ENCODE data around the gene GRID1. TPM values are rescaled to one million over a fixed set of nuclear protein-coding genes. Genes with fewer than 3 reads are reported as not detected.

The GRID1 gene
- not detected in 2 replicates for total RNA-seq (2021)
- Bru-seq, nascent RNA: percentile 3 among the genes with signal in this experiment
- percentile 2 among the genes with signal in this experiment for BruChase-seq, experiment 1, labeled RNA remaining after a 2-hour chase
- percentile 2 among the genes with signal in this experiment for BruChase-seq, experiment 2, labeled RNA remaining after a 6-hour chase
- long read RNA-seq: 0 reads

- H3K4me1 ChIP-seq (replicated peaks; ENCODE audit: insufficient read depth): no peaks in the 10 kb centered on the region
- H3K27ac ChIP-seq: no peak within 1 kb of the TSS
- H3F3A ChIP-seq (ENCODE audit: insufficient read depth, low read depth): no peaks in the 10 kb centered on the region
- DNase-seq: no peak
- TF ChIP-seq EZH2 (IDR thresholded peaks at IDR 0.05; ENCODE audit: low read depth) (no peak), CTCF (conservative IDR thresholded peaks at IDR 0.05) (no peak)
- H3K4me3 ChIP-seq: no peak within 1 kb of the TSS
- H3K79me2 ChIP-seq (ENCODE audit: low read depth): no peaks in the 10 kb centered on the region
- H3K4me2 ChIP-seq: no peak within 1 kb of the TSS
- H3K9me2 ChIP-seq (ENCODE audit: insufficient read depth): no peaks in the 10 kb centered on the region
- no peak within 1 kb of the TSS for H2AFZ ChIP-seq
- intact Hi-C loops (cut with micrococcal nuclease; ENCODE audit: unreplicated experiment): no loop called here
- no peaks in the 10 kb centered on the region for H3K36me3 ChIP-seq (ENCODE audit: low read depth)
- H3K27me3 ChIP-seq (ENCODE audit: insufficient read depth, low read depth): no peaks in the 10 kb centered on the region
- ChIA-PET POLR2A (ENCODE audit: unreplicated experiment) (no interaction called here), CTCF (no interaction called here)
- no TSS peak for BruUV-seq (replicated peaks)
- no peaks in the 10 kb centered on the region for H4K20me1 ChIP-seq (ENCODE audit: insufficient read depth)
- H3K9me3 ChIP-seq (ENCODE audit: insufficient read depth, low read depth): no peaks in the 10 kb centered on the region
These were observed at the start of gene GRID1 for GRCh38 chr10:86366033-86366901. Gene GRID1 (minus strand): TSS chr10:86366795.

- no peak overlapping the region for H2AFZ ChIP-seq
- no peak for DNase-seq
- H3K36me3 ChIP-seq (ENCODE audit: low read depth): no peaks in the 10 kb centered on the region
- no peaks in the 10 kb centered on the region for H3F3A ChIP-seq (ENCODE audit: insufficient read depth, low read depth)
- BruUV-seq (replicated peaks): no TSS peak
- POLR2A ChIA-PET (ENCODE audit: unreplicated experiment): no interaction called here
- no peak overlapping the region for H3K4me3 ChIP-seq
- no peak overlapping the region for H3K4me2 ChIP-seq
- H3K27ac ChIP-seq: no peak overlapping the region
- no peaks in the 10 kb centered on the region for H3K79me2 ChIP-seq (ENCODE audit: low read depth)
- no peaks in the 10 kb centered on the region for H3K9me2 ChIP-seq (ENCODE audit: insufficient read depth)
- H4K20me1 ChIP-seq (ENCODE audit: insufficient read depth): no peaks in the 10 kb centered on the region
- H3K9me3 ChIP-seq (ENCODE audit: insufficient read depth, low read depth): no peaks in the 10 kb centered on the region
- TF ChIP-seq CTCF (conservative IDR thresholded peaks at IDR 0.05): no peak
- no peak for TF ChIP-seq EZH2 (IDR thresholded peaks at IDR 0.05; ENCODE audit: low read depth)
- intact Hi-C loops (cut with micrococcal nuclease; ENCODE audit: unreplicated experiment): no loop called here
- no peaks in the 10 kb centered on the region for H3K27me3 ChIP-seq (ENCODE audit: insufficient read depth, low read depth)
- CTCF ChIA-PET: no interaction called here
- H3K4me1 ChIP-seq (replicated peaks; ENCODE audit: insufficient read depth): no peaks in the 10 kb centered on the region
These were observed 49.0 kb upstream of the GRID1 start for GRCh38 chr10:86415583-86415982.

GRCh38 chr10:86415116-86415515 is 48.5 kb upstream of the GRID1 start:
- Histone ChIP-seq H3K27me3 (ENCODE audit: insufficient read depth, low read depth) (no peaks in the 10 kb centered on the region), H3K36me3 (ENCODE audit: low read depth) (no peaks in the 10 kb centered on the region), H3K4me3 (no peak overlapping the region), H3K79me2 (ENCODE audit: low read depth) (no peaks in the 10 kb centered on the region), H3K4me1 (replicated peaks; ENCODE audit: insufficient read depth) (no peaks in the 10 kb centered on the region), H3K9me2 (ENCODE audit: insufficient read depth) (no peaks in the 10 kb centered on the region), H3K9me3 (ENCODE audit: insufficient read depth, low read depth) (no peaks in the 10 kb centered on the region), H3F3A (ENCODE audit: insufficient read depth, low read depth) (no peaks in the 10 kb centered on the region), H4K20me1 (ENCODE audit: insufficient read depth) (no peaks in the 10 kb centered on the region), H3K27ac (no peak overlapping the region), H3K4me2 (no peak overlapping the region), H2AFZ (no peak overlapping the region)
- ChIA-PET POLR2A (ENCODE audit: unreplicated experiment) (no interaction called here), CTCF (no interaction called here)
- no TSS peak for BruUV-seq (replicated peaks)
- no peak for DNase-seq
- no peak for TF ChIP-seq EZH2 (IDR thresholded peaks at IDR 0.05; ENCODE audit: low read depth)
- no peak for TF ChIP-seq CTCF (conservative IDR thresholded peaks at IDR 0.05)
- intact Hi-C loops (cut with micrococcal nuclease; ENCODE audit: unreplicated experiment): no loop called here
